Duodenal mucosa (tissue), 2 donors: Measurements from ENCODE around the gene NOL7.

Experiments
- H3K27ac ChIP-seq: one replicate; pipeline ENCODE4 v1.7.0; 2013; ENCODE audit warnings: low read depth, low read length
- H3K27me3 ChIP-seq, 2 donors: one replicate each; pipeline ENCODE4 v1.7.0; 2013; ENCODE audit warnings: low read length in 2 of 2, control low read depth in 1 of 2; ENCODE audit not compliant: insufficient read depth in 2 of 2, control insufficient read depth in 1 of 2
- H3K36me3 ChIP-seq, 2 donors: one replicate each; pipeline ENCODE4 v1.7.0; 2013; ENCODE audit warnings: low read length in 2 of 2, control low read depth in 1 of 2; ENCODE audit not compliant: insufficient read depth in 2 of 2, control insufficient read depth in 1 of 2
- H3K4me1 ChIP-seq, 2 donors: one replicate each; pipeline ENCODE4 v1.7.0; 2013; ENCODE audit warnings: low read length in 2 of 2, control low read depth in 1 of 2; ENCODE audit not compliant: insufficient read depth in 2 of 2, control insufficient read depth in 1 of 2
- H3K4me3 ChIP-seq, 2 donors: one replicate each; pipeline ENCODE4 v1.7.0; 2013; ENCODE audit warnings: low read length in 2 of 2, low read depth in 1 of 2
- H3K9ac ChIP-seq, 2 donors: one replicate each; pipeline ENCODE4 v1.7.0; 2013; ENCODE audit warnings: low read length in 2 of 2, low read depth in 1 of 2
- H3K9me3 ChIP-seq, 2 donors: one replicate each; pipeline ENCODE4 v1.7.0; 2013; ENCODE audit warnings: low read length in 2 of 2, control low read depth in 1 of 2; ENCODE audit not compliant: control insufficient read depth in 1 of 2

The NOL7 gene

GRCh38 chr6:13614926-13615791, at the start of gene NOL7:
TSS of gene NOL7 (plus strand) at chr6:13615335. CDS start at chr6:13615359, 24 bp downstream.
- H3K9me3 ChIP-seq, result no peaks in the 10 kb centered on the region
- peaks cover 22 to 26% of the 10 kb centered on the region in 2 donors for H3K4me1 ChIP-seq
- peak within 1 kb of the TSS; percentile 78 for H3K27ac ChIP-seq
- H3K27me3 ChIP-seq, result no peaks in the 10 kb centered on the region
- peaks cover 16 to 25% of the 10 kb centered on the region in 2 donors for H3K36me3 ChIP-seq
- peak within 1 kb of the TSS; percentile 91 to 95 for H3K4me3 ChIP-seq
- H3K9ac ChIP-seq, result peak within 1 kb of the TSS; percentile 80 to 92

GRCh38 chr6:13565921-13566320, 49.2 kb upstream of the NOL7 start:
- no peaks in the 10 kb centered on the region for H3K27me3 ChIP-seq
- H3K27ac ChIP-seq, result no peak overlapping the region
- no peak overlapping the region for H3K9ac ChIP-seq
- no peaks in the 10 kb centered on the region for H3K36me3 ChIP-seq
- no peaks in the 10 kb centered on the region for H3K4me1 ChIP-seq
- no peaks in the 10 kb centered on the region for H3K9me3 ChIP-seq
- H3K4me3 ChIP-seq, result no peak overlapping the region

GRCh38 chr6:13566500-13566899, 48.6 kb upstream of the NOL7 start:
- H3K9me3 ChIP-seq, result no peaks in the 10 kb centered on the region
- no peaks in the 10 kb centered on the region for H3K36me3 ChIP-seq
- no peaks in the 10 kb centered on the region for H3K4me1 ChIP-seq
- no peaks in the 10 kb centered on the region for H3K27me3 ChIP-seq
- H3K4me3 ChIP-seq, result no peak overlapping the region
- no peak overlapping the region for H3K27ac ChIP-seq
- H3K9ac ChIP-seq, result no peak overlapping the region

- Histone ChIP-seq H3K36me3 (no peaks in the 10 kb centered on the region), H3K9me3 (no peaks in the 10 kb centered on the region), H3K27ac (no peak overlapping the region), H3K4me3 (no peak overlapping the region), H3K9ac (no peak overlapping the region), H3K4me1 (peaks cover 7 to 9% of the 10 kb centered on the region in 2 donors), H3K27me3 (no peaks in the 10 kb centered on the region)
Observed at GRCh38 chr6:13568970-13569369, 46.2 kb upstream of the NOL7 start.

- no peak overlapping the region for H3K27ac ChIP-seq
- H3K4me1 ChIP-seq, result peaks cover 7 to 9% of the 10 kb centered on the region in 2 donors
- no peak overlapping the region for H3K9ac ChIP-seq
- H3K9me3 ChIP-seq, result no peaks in the 10 kb centered on the region
- no peaks in the 10 kb centered on the region for H3K27me3 ChIP-seq
- no peaks in the 10 kb centered on the region for H3K36me3 ChIP-seq
- no peak overlapping the region for H3K4me3 ChIP-seq
Observed at GRCh38 chr6:13572240-13572639, 42.9 kb upstream of the NOL7 start.

- Histone ChIP-seq H3K4me3 (peak overlapping the region; percentile 87), H3K9me3 (peaks cover 2 to 5% of the 10 kb centered on the region in 2 donors), H3K27ac (no peak overlapping the region), H3K36me3 (no peaks in the 10 kb centered on the region), H3K9ac (peak overlapping the region; percentile 77 to 95), H3K4me1 (peaks cover 7 to 9% of the 10 kb centered on the region in 2 donors), H3K27me3 (no peaks in the 10 kb centered on the region)
Observed at GRCh38 chr6:13572951-13573654, 42.0 kb upstream of the NOL7 start.

GRCh38 chr6:13573669-13574110, 41.4 kb upstream of the NOL7 start:
- Histone ChIP-seq H3K4me1 (peaks cover 7 to 9% of the 10 kb centered on the region in 2 donors), H3K4me3 (peak overlapping the region; percentile 87)

GRCh38 chr6:13574149-13574570, 41.0 kb upstream of the NOL7 start:
- Histone ChIP-seq H3K9me3 (peaks cover 2 to 5% of the 10 kb centered on the region in 2 donors), H3K4me1 (peaks cover 7 to 9% of the 10 kb centered on the region in 2 donors), H3K4me3 (peak overlapping the region; percentile 87), H3K9ac (peak overlapping the region; percentile 77 to 95), H3K27me3 (no peaks in the 10 kb centered on the region), H3K36me3 (no peaks in the 10 kb centered on the region), H3K27ac (peak overlapping the region; percentile 97)

More at GRCh38 chr6:13573669-13574110, 41.4 kb upstream of the NOL7 start:
- no peaks in the 10 kb centered on the region for H3K36me3 ChIP-seq
- H3K27me3 ChIP-seq, result no peaks in the 10 kb centered on the region
- peaks cover 2 to 5% of the 10 kb centered on the region in 2 donors for H3K9me3 ChIP-seq
- peak overlapping the region; percentile 77 to 95 for H3K9ac ChIP-seq
- no peak overlapping the region for H3K27ac ChIP-seq

GRCh38 chr6:13574571-13575376, 40.4 kb upstream of the NOL7 start, which contains the start of gene SIRT5:
TSS of gene SIRT5 (plus strand) at chr6:13574601. CDS start at chr6:13584111, 9,510 bp downstream.
- Histone ChIP-seq H3K9me3 (peaks cover 2 to 5% of the 10 kb centered on the region in 2 donors), H3K27me3 (no peaks in the 10 kb centered on the region), H3K4me1 (peaks cover 7 to 9% of the 10 kb centered on the region in 2 donors), H3K4me3 (peak within 1 kb of the TSS; percentile 87), H3K36me3 (no peaks in the 10 kb centered on the region), H3K27ac (peak within 1 kb of the TSS; percentile 97), H3K9ac (peak within 1 kb of the TSS; percentile 95)
